SK-N-SH treated with all-trans-retinoic acid at 6 μM for 48 hours (cell line): ENCODE results near the gene PLSCR4.
"Not testable (repeated sequence)": the region's sequence is repeated elsewhere in the genome, so short reads cannot be mapped to it uniquely, and the experiment has no call there.

Experiments
- ATAC-seq: fragments of 200-7000 bp; cut with Tn5 transposase; 3 replicates; pipeline ENCODE4 v1.9.1; 2020; ENCODE audit warnings: mild to moderate bottlenecking, moderate library complexity
- ARNTL ChIP-seq: fragments of 450-650 bp; formaldehyde crosslinking; IDR thresholded peaks from 2 replicates; pipeline ENCODE4 v1.5.0; 2020; ENCODE audit warnings: low read depth, mild to moderate bottlenecking, moderate library complexity, borderline replicate concordance
- BACH2 ChIP-seq: fragments of 250-450 bp; sonication (Bioruptor Pico); IDR thresholded peaks from 2 replicates; pipeline ENCODE4 v1.9.0; 2021; ENCODE audit warnings: mild to moderate bottlenecking, borderline replicate concordance
- CREB5 ChIP-seq: fragments of 250-450 bp; sonication (Bioruptor Pico); IDR thresholded peaks from 2 replicates; pipeline ENCODE4 v1.5.1; 2020; ENCODE audit warnings: low read depth, mild to moderate bottlenecking, moderate library complexity
- CSDC2 ChIP-seq: fragments of 250-450 bp; sonication (Bioruptor Pico); IDR thresholded peaks from 2 replicates; pipeline ENCODE4 v1.5.0; 2020; ENCODE audit warnings: mild to moderate bottlenecking, moderate library complexity
- ESRRG ChIP-seq: fragments of 250-450 bp; sonication (Bioruptor Pico); IDR thresholded peaks from 2 replicates; pipeline ENCODE4 v1.6.1; 2021; ENCODE audit warnings: mild to moderate bottlenecking
- GLIS3 ChIP-seq: fragments of 250-450 bp; sonication (Bioruptor Pico); IDR thresholded peaks from 2 replicates; pipeline ENCODE4 v1.5.0; 2020; ENCODE audit warnings: mild to moderate bottlenecking, moderate library complexity
- ISL1 ChIP-seq: fragments of 250-450 bp; sonication (Bioruptor Pico); IDR thresholded peaks from 2 replicates; pipeline ENCODE4 v2.1.2; 2022; ENCODE audit warnings: mild to moderate bottlenecking, moderate library complexity
- OSR1 ChIP-seq: fragments of 250-450 bp; sonication (Bioruptor Pico); IDR thresholded peaks from 2 replicates; pipeline ENCODE4 v1.8.0; 2022; ENCODE audit warnings: moderate library complexity, mild to moderate bottlenecking, inconsistent platforms
- PPARA ChIP-seq: fragments of 250-450 bp; sonication (Bioruptor Pico); IDR thresholded peaks from 2 replicates; pipeline ENCODE4 v1.5.0; 2020; ENCODE audit warnings: mild to moderate bottlenecking, borderline replicate concordance
- SNAI2 ChIP-seq: fragments of 250-450 bp; sonication (Bioruptor Pico); IDR thresholded peaks from 2 replicates; pipeline ENCODE4 v1.5.0; 2020; ENCODE audit warnings: mild to moderate bottlenecking, moderate library complexity
- TCF4 ChIP-seq: fragments of 250-450 bp; sonication (Bioruptor Pico); IDR thresholded peaks from 2 replicates; pipeline ENCODE4 v1.8.0; 2021; ENCODE audit warnings: mild to moderate bottlenecking, moderate library complexity, borderline replicate concordance
- TOX ChIP-seq: fragments of 250-450 bp; sonication (Bioruptor Pico); IDR thresholded peaks from 2 replicates; pipeline ENCODE4 v1.8.0; 2021; ENCODE audit warnings: mild to moderate bottlenecking, moderate library complexity, borderline replicate concordance
- TSHZ2 ChIP-seq: fragments of 250-450 bp; sonication (Bioruptor Pico); IDR thresholded peaks from 2 replicates; pipeline ENCODE4 v1.5.0; 2020; ENCODE audit warnings: mild to moderate bottlenecking, moderate library complexity
- ZC3H10 ChIP-seq: fragments of 250-450 bp; sonication (Bioruptor Pico); IDR thresholded peaks from 2 replicates; pipeline ENCODE4 v1.5.1; 2021; ENCODE audit warnings: mild to moderate bottlenecking, moderate library complexity
- ZFP3 ChIP-seq: fragments of 250-450 bp; sonication (Bioruptor Pico); IDR thresholded peaks from 2 replicates; pipeline ENCODE4 v1.5.0; 2020; ENCODE audit warnings: mild to moderate bottlenecking, moderate library complexity
- ZFP30 ChIP-seq: fragments of 450-650 bp; formaldehyde crosslinking; IDR thresholded peaks from 2 replicates; pipeline ENCODE4 v1.5.0; 2022; ENCODE audit warnings: mild to moderate bottlenecking, moderate library complexity
- ZNF565 ChIP-seq: fragments of 450-650 bp; formaldehyde crosslinking; conservative IDR thresholded peaks from 2 replicates; pipeline ENCODE4 v1.5.0; 2020; ENCODE audit warnings: low read depth, mild to moderate bottlenecking, moderate library complexity
- ZNF70 ChIP-seq: fragments of 450-650 bp; formaldehyde crosslinking; IDR thresholded peaks from 2 replicates; pipeline ENCODE4 v1.5.0; 2020; ENCODE audit warnings: mild to moderate bottlenecking, moderate library complexity
- ZNF8 ChIP-seq: fragments of 450-650 bp; formaldehyde crosslinking; IDR thresholded peaks from 2 replicates; pipeline ENCODE4 v1.5.0; 2020; ENCODE audit warnings: mild to moderate bottlenecking, moderate library complexity
- TF ChIP-seq, protein P1 (sequence below): fragments of 250-450 bp; sonication (Bioruptor Pico); IDR thresholded peaks from 2 replicates; pipeline ENCODE4 v1.8.0; 2020; ENCODE audit warnings: mild to moderate bottlenecking, moderate library complexity, borderline replicate concordance

The PLSCR4 gene

DNA sequence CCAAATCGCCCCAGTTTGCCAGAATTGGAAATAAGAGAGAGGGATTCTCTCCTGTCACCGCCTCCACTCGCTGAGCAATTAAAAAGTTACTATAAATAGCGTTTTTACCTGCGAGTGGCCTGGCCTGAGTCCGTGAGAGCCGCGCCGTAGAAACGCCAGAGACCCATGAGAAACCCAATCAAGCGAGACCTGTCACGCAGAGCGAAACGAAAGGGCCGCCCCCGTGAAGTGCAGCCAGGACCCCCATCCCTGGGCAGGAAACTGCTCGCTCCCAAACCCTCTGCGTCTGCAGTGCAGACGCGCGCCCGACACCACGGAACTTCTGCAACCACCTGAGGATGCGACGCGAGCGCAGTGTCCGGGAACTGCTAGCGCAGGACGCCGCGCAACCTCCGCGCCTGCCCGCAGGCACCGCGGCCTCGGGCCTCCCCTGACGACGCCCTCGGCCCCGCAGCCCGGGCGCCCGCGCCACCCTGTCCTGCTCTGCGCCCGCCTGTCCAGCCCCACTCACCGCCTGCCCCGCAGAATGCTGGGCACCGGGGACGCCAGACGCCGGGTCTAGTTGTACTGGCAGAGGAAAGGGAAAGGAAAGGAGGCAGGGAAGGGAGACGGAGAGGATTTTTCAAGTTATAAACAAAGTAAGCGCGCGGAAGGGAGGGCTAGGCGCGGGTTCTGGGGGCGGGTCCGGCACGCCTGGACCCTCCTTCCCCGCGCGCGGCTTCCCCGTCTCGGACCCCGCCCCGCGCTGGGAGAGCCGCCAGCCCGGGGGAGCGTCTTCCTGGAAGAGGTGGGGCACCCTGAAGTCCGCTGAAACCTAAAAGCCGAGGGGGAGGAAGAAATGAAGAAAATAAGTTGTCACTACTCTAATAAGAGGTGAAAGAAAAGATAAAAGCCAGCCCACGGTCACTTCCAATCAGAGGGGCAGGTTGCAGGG, at the start of gene PLSCR4:
TSS of gene PLSCR4 (minus strand) at position 657 of the 934 bp plus-strand sequence. CDS start 29,034 bp downstream, outside the sequence.
- no peak for TF ChIP-seq ZFP30 (CRISPR knock-in tag)
- no peak for TF ChIP-seq ESRRG (CRISPR knock-in tag)
- ATAC-seq, result peak; percentile 83

- ATAC-seq, result not testable (repeated sequence)
These were observed 42.5 kb upstream of the PLSCR4 start for GRCh38 chr3:146293401-146293800.

DNA sequence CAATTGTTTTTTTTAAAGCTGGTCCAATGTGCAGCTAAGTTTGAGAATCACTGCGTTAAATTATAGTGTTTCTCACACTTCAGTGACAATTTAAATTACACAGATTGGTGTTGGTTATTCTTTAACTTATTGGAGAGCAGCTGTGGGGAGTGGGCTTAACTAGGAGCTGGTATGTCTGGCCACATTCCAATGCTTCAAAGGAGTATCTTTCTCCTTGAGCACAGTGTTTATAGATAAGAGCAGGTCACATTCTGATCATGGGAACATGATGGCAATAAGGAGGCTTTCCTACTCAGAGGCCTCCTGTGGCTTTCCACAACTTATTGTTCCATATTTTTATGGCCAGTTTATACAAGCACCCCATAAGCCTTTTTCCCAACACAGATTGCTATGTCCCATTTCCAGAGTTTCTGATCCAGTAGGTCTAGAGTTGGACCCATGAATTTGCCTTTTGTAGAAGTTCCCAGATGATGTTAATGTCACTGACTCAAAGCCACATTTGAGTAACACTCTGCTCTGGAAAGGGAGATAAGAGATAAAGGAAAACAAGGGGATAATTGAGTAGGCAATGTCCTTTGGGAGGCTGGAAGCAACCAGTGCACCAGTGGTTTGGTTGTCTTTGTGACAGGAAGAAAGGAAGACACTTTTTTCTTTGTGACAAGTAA, 33.0 kb upstream of the PLSCR4 start:
- TF ChIP-seq ZNF70 (CRISPR knock-in tag) (no peak), GLIS3 (CRISPR knock-in tag) (no peak), TOX (CRISPR knock-in tag) (no peak), TSHZ2 (CRISPR knock-in tag) (no peak), ZFP30 (CRISPR knock-in tag) (no peak), ISL1 (CRISPR knock-in tag) (no peak), ARNTL (CRISPR knock-in tag) (no peak), ESRRG (CRISPR knock-in tag) (no peak), ZNF8 (no peak), PPARA (CRISPR knock-in tag) (no peak)
- TF ChIP-seq, protein P1, sequence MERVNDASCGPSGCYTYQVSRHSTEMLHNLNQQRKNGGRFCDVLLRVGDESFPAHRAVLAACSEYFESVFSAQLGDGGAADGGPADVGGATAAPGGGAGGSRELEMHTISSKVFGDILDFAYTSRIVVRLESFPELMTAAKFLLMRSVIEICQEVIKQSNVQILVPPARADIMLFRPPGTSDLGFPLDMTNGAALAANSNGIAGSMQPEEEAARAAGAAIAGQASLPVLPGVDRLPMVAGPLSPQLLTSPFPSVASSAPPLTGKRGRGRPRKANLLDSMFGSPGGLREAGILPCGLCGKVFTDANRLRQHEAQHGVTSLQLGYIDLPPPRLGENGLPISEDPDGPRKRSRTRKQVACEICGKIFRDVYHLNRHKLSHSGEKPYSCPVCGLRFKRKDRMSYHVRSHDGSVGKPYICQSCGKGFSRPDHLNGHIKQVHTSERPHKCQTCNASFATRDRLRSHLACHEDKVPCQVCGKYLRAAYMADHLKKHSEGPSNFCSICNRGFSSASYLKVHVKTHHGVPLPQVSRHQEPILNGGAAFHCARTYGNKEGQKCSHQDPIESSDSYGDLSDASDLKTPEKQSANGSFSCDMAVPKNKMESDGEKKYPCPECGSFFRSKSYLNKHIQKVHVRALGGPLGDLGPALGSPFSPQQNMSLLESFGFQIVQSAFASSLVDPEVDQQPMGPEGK (CRISPR knock-in tag), result no peak
- no peak for ATAC-seq

DNA sequence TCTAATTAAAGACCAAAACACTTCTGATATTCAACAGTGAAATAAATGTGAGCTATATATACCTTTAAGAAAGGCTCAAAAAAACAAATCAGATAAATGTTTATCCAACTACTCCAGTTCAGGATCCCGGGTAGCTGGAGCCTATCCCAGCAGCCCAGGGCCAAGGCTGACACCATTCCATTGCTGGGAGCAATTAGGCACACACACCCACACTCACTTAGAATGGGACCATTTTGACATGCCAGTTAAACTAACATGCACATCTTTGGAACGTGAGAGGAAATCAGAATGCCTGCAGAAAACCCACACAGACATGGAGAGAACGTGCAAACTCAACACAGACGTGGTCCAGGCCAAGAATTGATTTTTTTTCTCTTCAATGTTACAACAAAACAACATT, 30.0 kb upstream of the PLSCR4 start:
- no peak for TF ChIP-seq GLIS3 (CRISPR knock-in tag)
- TF ChIP-seq CSDC2 (CRISPR knock-in tag), result no peak
- TF ChIP-seq TSHZ2 (CRISPR knock-in tag), result no peak
- TF ChIP-seq ZNF565 (CRISPR knock-in tag), result no peak
- TF ChIP-seq BACH2 (CRISPR knock-in tag), result no peak
- TF ChIP-seq CREB5 (CRISPR knock-in tag), result no peak
- TF ChIP-seq OSR1, result no peak
- no peak for TF ChIP-seq ZC3H10 (CRISPR knock-in tag)
- TF ChIP-seq ZFP30 (CRISPR knock-in tag), result no peak
- no peak for TF ChIP-seq SNAI2
- no peak for TF ChIP-seq TCF4 (CRISPR knock-in tag)
- TF ChIP-seq ZFP3 (CRISPR knock-in tag), result no peak
- TF ChIP-seq ZNF70 (CRISPR knock-in tag), result no peak
- TF ChIP-seq, all 23 proteins: peak for 0
- no peak for ATAC-seq
